ENCODE measurements around the gene GSTM3.
"Not testable (repeated sequence)": the region's sequence is repeated elsewhere in the genome, so short reads cannot be mapped to it uniquely, and the experiment has no call there.

GSTM3 gene

GRCh38 chr1:109725510-109725909 lies 15.3 kb downstream of the GSTM3 start:
- DNase-seq: no peak

GRCh38 chr1:109724933-109725332 lies 15.9 kb downstream of the GSTM3 start:
- DNase-seq: no peak

- DNase-seq: no peak
These were observed 17.7 kb downstream of the GSTM3 start for GRCh38 chr1:109722908-109723691.

- DNase-seq: no peak
These were observed 18.9 kb downstream of the GSTM3 start for GRCh38 chr1:109721971-109722370.

GRCh38 chr1:109721042-109721441 lies 19.8 kb downstream of the GSTM3 start:
- DNase-seq: peak; percentile 20

GRCh38 chr1:109719337-109719837 lies 21.5 kb downstream of the GSTM3 start:
- DNase-seq: peak; percentile 8

- no peak for DNase-seq
These were observed 22.3 kb downstream of the GSTM3 start for GRCh38 chr1:109718495-109718894.

- no peak for DNase-seq
These were observed 23.1 kb downstream of the GSTM3 start for GRCh38 chr1:109717729-109718128.

GRCh38 chr1:109716570-109717090 lies 24.2 kb downstream of the GSTM3 start:
- no peak for DNase-seq

- no peak for DNase-seq
These were observed 24.7 kb downstream of the GSTM3 start for GRCh38 chr1:109716121-109716520.

GRCh38 chr1:109714661-109715372 lies 26.0 kb downstream of the GSTM3 start:
- DNase-seq: no peak

GRCh38 chr1:109713636-109714035 lies 27.2 kb downstream of the GSTM3 start:
- no peak for DNase-seq

GRCh38 chr1:109712321-109712864 lies 28.4 kb downstream of the GSTM3 start:
- DNase-seq: no peak

GRCh38 chr1:109711593-109712320 lies 29.1 kb downstream of the GSTM3 start, which contains the start of gene GSTM5:
GSTM5 (plus strand) TSS chr1:109712251; CDS start chr1:109712313, 62 bp downstream.
- DNase-seq: not testable (repeated sequence)

- not testable (repeated sequence) for DNase-seq
These were observed 31.0 kb downstream of the GSTM3 start for GRCh38 chr1:109709822-109710221.

GRCh38 chr1:109708949-109709348 lies 31.9 kb downstream of the GSTM3 start:
- DNase-seq: not testable (repeated sequence)

GRCh38 chr1:109705411-109705810 lies 35.4 kb downstream of the GSTM3 start:
- DNase-seq: no peak

- DNase-seq: no peak
These were observed 36.7 kb downstream of the GSTM3 start for GRCh38 chr1:109704173-109704572.

- DNase-seq: not testable (repeated sequence)
These were observed 37.9 kb downstream of the GSTM3 start for GRCh38 chr1:109702940-109703339.

GRCh38 chr1:109697861-109698260 lies 43.0 kb downstream of the GSTM3 start:
- DNase-seq: not testable (repeated sequence)

GRCh38 chr1:109697066-109697465 lies 43.8 kb downstream of the GSTM3 start:
- DNase-seq: no peak

GRCh38 chr1:109695138-109695537 lies 45.7 kb downstream of the GSTM3 start:
- not testable (repeated sequence) for DNase-seq

- DNase-seq: not testable (repeated sequence)
These were observed 46.4 kb downstream of the GSTM3 start for GRCh38 chr1:109694400-109694799.
